HG02763 (cell line): ENCODE results near the gene SOX11.
"Not testable (repeated sequence)": the region's sequence is repeated elsewhere in the genome, so short reads cannot be mapped to it uniquely, and the experiment has no call there.

Experiments used
- ATAC-seq: cut with Tn5 transposase; IDR thresholded peaks from one replicate; pipeline ENCODE4 v1.9.1; 2021; ENCODE audit warnings: mild to moderate bottlenecking, moderate library complexity; ENCODE audit not compliant: unreplicated experiment

The SOX11 gene

DNA sequence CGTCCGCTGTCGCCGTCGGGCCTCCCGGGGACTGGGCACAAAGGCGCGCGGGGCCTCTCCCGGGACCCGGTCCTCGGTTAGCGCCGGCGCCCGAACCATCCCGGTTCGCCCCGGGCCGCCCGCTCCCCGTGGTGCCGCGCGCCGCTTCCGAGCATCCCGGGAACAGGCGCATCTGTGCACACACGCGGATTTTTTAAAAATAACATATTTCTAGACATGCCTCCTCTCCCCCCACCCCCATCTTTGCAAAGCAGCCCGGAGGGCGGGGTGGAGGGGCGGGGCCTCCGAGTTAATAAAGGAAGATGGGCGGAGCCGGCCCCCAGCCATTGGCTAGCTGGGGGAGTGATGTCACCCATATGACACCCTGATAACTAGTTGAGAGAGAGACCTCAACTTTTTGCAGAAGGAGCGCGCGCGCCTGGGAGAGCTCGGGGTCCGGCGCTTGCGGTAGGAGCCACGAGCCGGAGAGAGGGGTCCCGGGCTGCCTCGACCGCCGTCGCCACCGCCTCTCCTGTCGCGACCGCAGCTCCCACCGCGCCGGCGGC lies at the start of gene SOX11:
TSS of gene SOX11 (plus strand) at position 400 of the 545 bp plus-strand sequence. CDS start 338 bp downstream, outside the sequence.
- ATAC-seq, result no peak

DNA sequence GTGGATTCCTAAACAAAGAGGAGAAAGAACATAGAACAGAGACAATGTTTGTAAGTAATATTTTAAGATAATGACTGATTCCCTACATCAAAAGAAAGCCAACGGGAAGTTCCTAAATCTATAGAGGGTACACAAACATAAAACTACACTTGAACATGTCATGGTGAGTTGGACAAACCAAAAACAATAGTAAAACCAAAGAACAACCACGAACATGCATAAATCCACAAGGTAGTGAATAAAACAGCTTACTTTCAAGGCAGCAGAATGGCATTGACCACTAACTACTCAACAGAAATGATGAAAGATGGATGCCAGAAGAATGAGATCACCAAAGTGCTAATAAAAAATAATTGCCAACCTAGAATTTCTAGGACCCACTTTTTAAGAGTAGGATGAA lies 39.5 kb upstream of the SOX11 start:
- ATAC-seq, result not testable (repeated sequence)

DNA sequence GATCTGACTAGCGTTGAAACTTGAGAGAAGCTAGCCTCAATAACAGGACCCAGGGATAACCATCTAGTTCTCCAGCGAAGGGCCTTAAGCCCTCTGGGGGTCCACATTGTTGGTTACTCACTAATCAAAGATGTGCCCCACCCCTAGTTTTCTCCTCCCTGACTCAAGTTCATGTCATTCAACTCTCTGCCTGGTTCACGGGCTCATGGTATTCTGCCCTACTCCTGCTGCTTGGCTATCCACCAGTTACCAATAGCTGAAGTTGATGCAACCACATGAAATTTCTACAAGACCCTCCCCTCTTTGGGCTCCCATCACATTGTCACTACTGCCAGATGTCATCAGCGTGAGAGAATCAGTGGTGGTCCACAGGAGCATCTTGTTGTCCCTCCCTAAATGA lies 38.4 kb upstream of the SOX11 start:
- ATAC-seq, result not testable (repeated sequence)

DNA sequence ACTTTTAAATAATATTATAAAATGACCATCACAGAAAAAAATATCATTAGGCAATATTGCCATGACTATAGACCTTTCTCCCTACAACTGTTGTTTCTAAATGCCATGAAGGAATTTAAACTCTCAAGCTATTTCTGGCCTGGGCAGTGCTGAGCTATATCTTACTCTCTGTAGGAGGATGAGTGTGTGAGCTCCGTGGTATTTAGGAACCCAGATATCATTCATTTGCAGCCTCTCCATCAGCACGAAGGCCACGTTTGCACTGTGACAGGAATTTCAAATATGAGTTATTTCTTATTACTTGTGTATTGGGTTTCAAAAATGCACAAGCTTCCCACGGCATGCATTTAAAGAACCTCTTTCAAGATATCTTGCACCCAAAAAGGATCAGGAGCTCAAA lies 35.0 kb upstream of the SOX11 start:
- no peak for ATAC-seq

DNA sequence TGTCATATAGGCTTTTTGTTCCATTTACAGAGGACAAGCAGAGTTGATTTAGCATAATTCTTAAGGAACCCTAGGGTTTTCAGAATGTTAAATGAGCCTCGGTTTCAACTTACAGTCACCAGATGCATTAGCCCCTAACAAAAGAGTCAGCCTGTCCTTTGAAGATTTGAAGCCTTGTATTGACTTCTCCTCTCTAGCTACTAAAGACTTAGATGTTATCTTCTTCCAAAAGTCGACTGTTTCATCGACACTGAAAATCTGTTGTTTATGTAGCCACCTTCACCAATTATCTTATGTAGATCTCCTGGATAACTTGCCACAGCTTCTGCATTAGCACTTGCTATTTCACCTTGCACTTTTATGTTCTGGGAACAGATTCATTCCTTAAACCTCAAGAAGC lies 31.6 kb upstream of the SOX11 start:
- ATAC-seq, result no peak

DNA sequence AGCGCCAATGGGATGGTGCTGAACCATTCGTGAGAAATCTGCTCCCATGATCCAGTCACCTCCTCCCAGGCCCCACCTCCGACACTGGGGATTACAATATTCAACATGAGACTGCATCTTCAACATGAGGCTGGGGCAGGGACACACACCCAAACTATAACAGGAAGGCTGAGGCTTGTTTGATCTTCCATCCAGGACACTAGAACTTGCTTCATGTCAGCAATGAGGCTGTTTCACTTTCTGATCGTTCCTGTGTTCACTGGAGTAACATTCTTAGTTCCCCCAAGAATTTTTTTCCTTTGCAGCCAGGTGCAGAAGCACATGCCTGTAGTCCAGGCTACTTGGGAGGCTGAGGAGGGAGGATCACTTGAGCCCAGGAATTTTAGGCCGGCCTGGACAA lies 30.8 kb upstream of the SOX11 start:
- ATAC-seq, result no peak

DNA sequence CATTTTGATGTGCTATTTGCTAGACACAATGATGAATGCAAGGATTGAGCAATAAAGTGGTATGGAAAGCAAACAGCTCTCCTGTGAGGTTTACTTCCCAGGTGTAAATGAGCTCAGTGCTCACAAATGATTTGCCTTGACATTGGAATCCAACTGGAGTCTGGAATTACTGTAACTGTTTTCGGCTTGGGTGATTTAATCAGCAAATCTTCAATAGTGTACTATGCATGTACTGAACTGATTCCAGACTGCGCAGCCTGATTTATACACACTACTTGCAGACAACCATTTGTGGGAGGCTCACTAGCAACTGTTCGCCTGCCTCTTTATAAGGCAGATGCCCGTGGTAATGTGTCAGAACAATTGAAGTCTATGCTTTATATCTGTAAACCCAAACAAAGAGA lies 27.9 kb upstream of the SOX11 start:
- ATAC-seq, result no peak

DNA sequence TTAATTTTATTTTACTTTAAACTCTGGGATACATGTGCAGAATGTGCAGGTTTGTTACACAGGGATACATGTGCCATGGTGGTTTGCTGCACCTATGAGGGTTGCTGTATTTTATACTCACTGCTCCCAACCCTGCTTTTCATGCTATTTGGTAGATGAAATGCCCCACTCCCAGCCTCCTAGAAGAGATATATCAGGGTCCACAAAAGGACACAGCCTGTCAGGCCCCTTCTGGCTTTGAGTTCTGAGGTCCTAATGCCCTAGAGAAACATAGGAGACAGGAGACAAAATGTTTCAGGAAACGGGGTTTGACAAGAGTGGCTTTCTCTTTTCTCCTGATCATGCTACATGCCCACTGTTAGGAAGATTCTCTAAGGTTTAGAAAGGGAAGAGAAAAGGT lies 27.1 kb upstream of the SOX11 start:
- no peak for ATAC-seq

DNA sequence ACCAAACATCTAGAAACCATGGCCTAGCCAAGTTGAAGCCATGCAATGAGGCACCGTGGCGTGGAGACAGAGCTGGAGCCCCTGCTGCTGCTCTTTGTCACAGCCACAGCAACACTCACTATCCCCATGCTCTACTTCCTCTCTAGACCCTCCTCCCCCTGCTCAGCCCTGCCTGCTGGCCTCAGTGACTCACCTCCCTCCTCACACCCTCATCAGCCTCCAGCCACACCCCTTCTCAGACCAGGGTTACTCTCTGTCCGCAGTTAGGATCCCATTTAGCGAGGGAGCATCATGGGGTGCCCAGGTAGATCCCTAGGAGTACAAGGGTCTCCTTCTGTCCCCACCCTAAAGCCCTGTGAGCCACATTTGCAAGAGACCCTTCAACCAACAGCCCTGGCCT lies 25.4 kb upstream of the SOX11 start:
- no peak for ATAC-seq

DNA sequence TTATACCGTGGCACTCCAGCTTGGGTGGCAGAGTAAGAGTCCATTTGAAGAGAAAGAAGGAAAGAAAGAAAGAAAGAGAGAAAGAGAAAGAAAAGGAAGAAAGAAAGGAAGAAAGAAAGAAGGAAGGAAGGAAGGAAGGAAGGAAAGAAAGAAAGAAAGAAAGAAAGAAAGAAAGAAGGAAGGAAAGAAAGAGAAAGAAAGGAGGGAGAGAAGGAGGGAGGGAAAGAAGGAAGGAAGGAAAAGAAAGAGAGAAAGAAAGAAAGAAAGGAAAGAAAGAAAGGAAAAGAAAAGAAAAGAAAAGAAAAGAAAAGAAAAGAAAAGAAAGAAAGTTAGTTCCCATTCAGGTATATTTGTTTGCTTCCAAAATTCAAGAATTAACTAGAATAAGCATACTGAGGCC lies 24.5 kb upstream of the SOX11 start:
- not testable (repeated sequence) for ATAC-seq

DNA sequence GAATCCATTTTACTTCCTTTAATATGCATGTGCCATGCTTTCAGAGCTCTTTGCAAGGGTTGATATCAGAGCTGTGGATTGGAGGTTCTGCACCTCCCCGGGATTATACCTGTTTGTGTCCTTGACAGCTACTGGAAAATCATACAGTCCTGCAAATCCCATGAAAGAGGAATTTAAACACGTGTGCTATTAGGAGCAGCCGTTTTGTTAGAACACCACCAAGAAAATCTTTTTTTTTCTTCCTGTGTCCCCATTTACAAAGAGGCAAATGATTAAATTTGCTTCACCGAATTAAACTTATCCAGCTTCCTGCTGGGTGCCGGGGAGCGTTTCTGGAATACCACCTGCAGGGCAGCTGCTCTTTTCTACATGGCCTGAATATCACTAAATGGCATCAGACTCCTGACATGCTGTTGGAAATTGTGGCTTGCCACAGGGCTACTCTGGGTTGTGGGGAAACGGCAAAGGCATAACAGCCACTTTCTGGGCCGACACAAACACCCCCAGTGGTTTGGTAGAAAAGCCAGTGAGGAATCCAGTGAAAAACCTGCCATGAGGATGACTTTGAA lies 23.4 kb upstream of the SOX11 start:
- ATAC-seq, result no peak

DNA sequence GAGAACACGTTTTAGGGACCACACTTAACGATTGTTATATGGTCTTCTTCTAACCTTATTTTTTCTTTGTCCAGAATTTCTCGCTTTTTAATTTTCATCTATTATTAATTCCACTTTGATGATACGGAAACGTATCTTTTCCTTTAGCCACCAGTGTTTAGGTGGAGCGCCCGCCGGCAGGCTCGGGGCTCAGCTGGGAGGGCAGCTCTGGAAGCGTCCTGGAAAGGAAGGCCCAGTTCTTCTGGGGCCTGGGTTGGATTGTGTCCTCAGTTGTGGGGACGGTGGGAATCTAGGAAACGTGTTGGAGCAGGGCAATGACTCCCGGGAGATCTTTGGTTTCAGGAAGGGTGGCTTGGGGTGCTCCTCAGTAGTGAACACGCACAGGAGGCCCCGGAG lies 19.4 kb upstream of the SOX11 start:
- ATAC-seq, result no peak

DNA sequence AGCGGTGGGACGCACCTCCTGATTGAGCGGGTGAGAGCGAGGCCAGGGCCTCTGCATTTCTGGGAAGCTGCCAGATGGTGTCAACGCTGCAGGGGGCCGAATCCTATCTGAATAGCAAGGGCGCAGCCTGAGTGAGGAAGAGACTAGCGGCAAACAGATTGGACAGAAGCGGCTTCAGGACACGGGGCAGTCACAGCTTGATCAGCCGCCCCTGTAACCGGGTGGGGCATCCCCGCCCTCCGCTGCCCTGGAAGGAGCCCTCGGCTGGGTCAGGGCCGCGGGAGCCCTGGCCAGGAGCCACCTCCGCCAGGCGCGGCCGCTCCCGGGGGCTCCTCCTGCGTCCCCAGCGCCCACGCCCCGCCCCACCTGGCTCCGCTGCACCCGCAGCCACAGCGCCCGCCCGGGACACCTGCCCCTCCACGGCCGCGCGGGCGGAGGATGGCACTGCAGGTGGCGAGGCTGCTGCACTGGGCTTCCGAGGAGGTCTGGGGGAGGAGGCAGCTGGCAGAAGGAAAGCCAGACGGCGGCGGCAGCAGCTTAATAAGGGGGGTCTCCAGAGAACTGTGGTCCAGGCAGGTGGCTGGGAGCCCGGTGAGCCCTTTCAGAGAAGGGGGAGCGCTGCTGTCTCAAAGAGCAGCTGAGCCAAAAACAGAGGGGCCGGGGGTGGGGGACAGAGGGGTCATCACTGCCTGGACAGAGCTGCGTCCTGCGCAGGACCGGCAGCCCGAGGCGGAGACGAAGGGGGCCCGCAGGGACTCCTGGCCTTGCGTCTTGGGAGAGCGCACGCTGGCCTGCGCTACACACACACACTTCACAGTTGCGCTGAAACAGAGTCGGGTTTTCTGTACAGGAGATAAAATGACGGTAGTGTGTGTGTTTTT lies 18.8 kb upstream of the SOX11 start:
- ATAC-seq, result no peak

DNA sequence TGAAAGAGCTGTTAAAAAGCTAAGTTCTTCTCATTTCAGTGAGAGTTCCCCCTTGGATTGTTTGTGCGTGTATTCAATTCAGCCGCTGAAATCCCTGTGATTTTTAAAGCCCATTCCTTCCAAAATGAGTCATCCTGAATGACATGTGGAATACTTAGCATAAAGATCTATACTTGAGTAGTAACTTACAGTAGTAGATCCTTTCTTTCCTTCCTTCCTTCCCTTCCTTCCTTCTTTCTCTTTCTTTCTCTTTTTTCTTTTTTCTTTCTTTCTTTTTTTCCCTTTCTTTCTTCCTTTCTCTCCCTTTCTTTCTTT lies 18.2 kb upstream of the SOX11 start:
- no peak for ATAC-seq

DNA sequence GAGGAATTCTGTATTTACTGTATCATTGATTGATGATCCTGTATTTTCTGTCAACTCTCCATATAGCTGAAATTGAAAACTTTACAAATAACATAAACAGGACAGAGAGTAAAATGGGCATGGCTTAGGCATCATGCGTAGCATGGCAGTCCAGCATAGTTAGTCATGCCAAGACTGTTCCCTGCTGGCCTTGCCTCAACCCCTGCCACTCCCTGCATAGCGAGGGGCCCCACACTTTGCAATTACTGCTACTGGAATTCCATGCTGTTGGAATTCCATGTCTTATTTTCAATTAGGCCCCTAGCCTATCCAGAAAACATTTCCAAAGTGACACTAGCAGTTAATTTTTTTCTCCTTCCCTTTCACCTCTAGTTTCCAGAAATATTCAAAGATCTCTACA lies 15.1 kb upstream of the SOX11 start:
- no peak for ATAC-seq

DNA sequence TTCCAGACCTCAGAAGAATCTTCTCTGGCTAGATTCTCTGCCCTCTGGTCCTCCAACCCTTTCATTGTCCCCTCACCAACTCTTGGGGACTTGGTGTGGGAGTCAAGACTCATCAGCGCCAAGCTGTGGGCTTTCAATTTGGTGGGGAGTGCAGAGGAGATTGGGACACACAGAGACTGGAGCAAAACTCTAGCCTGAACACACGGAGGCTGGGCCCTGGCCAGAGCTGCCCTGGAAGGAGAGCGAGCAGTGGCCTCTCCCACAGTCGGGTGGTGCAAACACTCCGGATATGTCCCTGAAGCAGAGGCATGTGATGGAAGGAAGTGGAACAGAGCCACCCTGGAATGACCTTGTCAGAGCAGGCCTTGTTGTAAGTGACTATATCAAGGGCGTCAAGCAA lies 8.7 kb upstream of the SOX11 start:
- ATAC-seq, result no peak

DNA sequence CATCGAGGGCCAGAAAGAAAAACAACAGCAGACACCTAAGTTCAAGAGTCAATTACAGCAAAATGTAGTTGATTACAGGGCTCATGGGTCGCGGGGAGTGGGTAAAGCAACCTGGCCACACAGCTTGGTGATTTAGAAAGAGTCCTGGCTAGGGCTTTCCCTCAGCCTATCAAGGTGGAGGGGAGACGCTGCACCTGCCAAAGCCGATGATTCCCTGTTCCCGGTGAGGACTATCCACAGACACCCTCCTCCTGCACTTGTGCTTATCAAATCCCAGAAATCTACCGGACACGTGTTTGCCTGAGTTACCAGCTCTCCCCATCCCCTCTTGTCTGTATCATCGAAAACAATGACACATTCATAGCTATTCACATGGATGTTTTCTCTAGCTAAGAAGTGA lies 7.0 kb upstream of the SOX11 start:
- no peak for ATAC-seq

DNA sequence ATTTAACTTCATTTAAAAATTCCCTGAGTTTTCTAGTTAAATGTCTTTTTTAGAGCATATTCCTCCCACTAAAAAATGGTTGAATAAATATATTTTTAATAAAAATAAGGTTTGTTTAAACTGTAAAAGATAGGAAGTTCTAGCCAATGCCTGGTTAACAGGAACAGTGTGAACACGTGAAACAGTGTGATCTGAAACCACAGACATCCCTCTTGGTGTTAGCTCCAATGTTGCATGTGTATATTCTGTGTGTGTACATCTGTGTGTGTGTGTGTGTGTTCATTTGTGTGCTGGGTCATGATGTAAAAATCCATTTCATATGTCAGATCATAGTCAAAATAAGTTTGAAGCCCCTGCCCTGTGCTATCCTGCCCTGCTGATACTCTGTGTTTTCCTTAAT lies 6.1 kb upstream of the SOX11 start:
- no peak for ATAC-seq

DNA sequence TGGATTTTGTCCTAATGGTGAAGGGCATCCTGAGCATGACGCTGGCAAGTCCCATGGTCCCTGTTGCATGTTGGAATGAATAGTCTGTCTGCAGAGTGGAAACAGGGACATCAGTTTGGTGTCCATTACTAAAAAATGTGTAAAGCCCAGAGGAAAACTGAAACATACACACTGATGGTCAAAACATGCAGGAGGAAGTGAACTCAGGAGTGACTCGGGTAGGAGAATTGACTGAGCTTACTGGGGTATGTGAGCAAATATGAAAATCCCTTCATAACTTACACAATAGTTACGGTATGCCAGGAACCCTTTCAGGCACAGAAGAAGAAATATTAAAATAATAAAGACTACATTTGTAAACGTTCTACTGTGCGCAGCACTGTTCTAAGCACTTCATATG lies 5.6 kb upstream of the SOX11 start:
- ATAC-seq, result no peak

DNA sequence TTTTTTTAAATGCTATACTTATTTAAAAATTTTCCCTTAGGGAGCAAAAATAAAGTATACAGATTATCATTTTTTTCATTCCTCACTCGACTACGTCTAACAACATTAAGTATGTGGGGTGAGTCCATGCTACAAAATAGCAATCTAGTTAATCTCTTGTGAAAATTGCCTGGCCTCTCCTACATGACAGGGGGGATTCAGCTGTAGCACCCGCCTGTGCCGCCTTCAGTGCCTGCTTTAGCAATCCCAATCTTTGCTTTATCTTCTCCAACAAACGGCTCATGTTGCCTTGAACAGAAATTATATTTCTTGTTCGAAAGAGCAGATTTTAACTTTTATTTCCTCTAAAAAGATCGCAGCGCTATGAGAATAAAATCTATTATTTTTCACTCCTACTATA lies 2.4 kb upstream of the SOX11 start:
- ATAC-seq, result no peak

DNA sequence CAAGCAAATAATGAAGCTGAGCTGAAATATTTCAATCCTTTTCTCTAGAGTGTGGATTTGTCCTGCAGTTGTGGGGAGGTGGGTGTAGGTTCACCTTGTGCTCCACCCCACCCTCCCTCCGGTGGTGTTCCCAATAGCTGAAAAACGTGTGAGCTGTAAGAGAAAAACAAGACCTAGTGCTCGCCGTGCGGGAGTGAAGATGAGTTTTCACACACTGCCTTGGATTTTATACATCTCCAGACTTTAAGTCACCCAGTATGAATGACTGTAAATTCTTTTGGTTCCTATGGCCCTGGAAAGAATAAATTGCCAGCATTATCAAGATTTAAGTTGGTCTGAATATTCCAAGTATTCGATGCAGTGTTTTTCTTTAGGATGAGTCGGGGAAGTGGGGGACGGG lies 1.9 kb upstream of the SOX11 start:
- no peak for ATAC-seq

DNA sequence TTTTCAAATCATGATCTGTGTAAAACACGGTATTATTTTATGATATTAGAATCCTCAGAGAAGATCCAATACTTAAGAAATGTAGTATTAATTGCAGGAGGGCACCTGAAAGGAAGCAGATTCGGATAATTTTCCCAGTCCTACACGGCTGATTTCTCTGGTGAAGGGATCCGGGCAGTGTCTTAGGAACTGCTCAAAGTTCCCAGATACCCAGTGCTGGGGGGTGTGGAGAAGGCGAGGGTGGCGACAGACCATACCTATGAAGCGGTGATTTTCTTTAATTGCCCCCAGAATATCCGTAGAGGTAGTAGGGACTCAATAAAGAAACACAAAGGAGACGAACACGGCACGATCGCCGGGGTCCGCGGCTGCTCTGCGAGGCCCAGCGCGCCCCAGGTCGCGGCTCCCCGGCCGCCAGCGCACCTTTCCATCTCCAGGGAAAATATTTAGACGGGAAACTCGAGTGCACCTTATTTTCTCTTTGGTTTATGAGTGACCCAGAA lies 1.4 kb upstream of the SOX11 start:
- ATAC-seq, result no peak
